A549 (cell line): ENCODE results near the gene TTLL11.

Source experiments
- CHD4 ChIP-seq: fragments of 200-600 bp; sonication (generic); IDR thresholded peaks from 2 replicates; pipeline ENCODE4 v1.6.1; 2016; ENCODE audit warnings: antibody characterized with exemption, mild to moderate bottlenecking, borderline replicate concordance
- EP300 ChIP-seq, 2 experiments: fragments of >200 bp; sonication (Bioruptor Twin); formaldehyde crosslinking; IDR thresholded peaks; 2 replicates in 1 of 2; 3 replicates in 1 of 2; pipeline ENCODE4 v1.6.1; 2016 to 2017
- HDAC2 ChIP-seq: fragments of 200-600 bp; sonication (generic); IDR thresholded peaks from 2 replicates; pipeline ENCODE4 v1.6.1; 2016
- HOXB5 ChIP-seq: fragments of 250-450 bp; sonication (Bioruptor Pico); IDR thresholded peaks from 2 replicates; pipeline ENCODE4 v1.5.0; 2020; ENCODE audit warnings: mild to moderate bottlenecking, moderate library complexity
- JUN ChIP-seq, 2 experiments: fragments of >200 bp; sonication (Bioruptor Twin); formaldehyde crosslinking; IDR thresholded peaks; 2 replicates in 1 of 2; 3 replicates in 1 of 2; pipeline ENCODE4 v1.6.1; 2016 to 2017
- MAZ ChIP-seq: fragments of 150-350 bp; IDR thresholded peaks from 2 replicates; pipeline ENCODE4 v1.6.1; 2014; ENCODE audit warnings: antibody characterized with exemption, low read depth, low read length, borderline replicate concordance
- MYC ChIP-seq: IDR thresholded peaks from 2 replicates; pipeline ENCODE4 v1.6.1; 2012; ENCODE audit warnings: mild to moderate bottlenecking, inconsistent platforms, low read length, improper control_type of control experiment, borderline replicate concordance
- NR3C1 ChIP-seq: fragments of >200 bp; sonication (Bioruptor Twin); formaldehyde crosslinking; IDR thresholded peaks from 3 replicates; pipeline ENCODE4 v1.6.1; 2017
- POLR2A ChIP-seq: IDR thresholded peaks from 2 replicates; pipeline ENCODE4 v1.6.1; 2012; ENCODE audit warnings: mild to moderate bottlenecking, low read length
- RAD21 ChIP-seq, 2 experiments: fragments of >200 bp in 1 of 2; sonication (Bioruptor Twin) in 1 of 2; formaldehyde crosslinking in 1 of 2; IDR thresholded peaks in 1 of 2; conservative IDR thresholded peaks in 1 of 2; 2 replicates in 1 of 2; 3 replicates in 1 of 2; pipeline ENCODE4 v1.6.1; 2012 to 2018; ENCODE audit warnings: inconsistent platforms in 1 of 2
- RNF2 ChIP-seq: fragments of 200-600 bp; sonication (generic); IDR thresholded peaks from 2 replicates; pipeline ENCODE4 v1.6.1; 2016; ENCODE audit warnings: low read depth, mild to moderate bottlenecking, antibody characterized with exemption, moderate library complexity, borderline replicate concordance
- TF ChIP-seq, protein P1 (sequence below): fragments of >200 bp; sonication (Bioruptor Twin); formaldehyde crosslinking; IDR thresholded peaks from 3 replicates; pipeline ENCODE4 v1.5.1; 2016
- TF ChIP-seq, protein P2 (sequence below): IDR thresholded peaks from 2 replicates; pipeline ENCODE4 v1.6.1; 2012
- TF ChIP-seq, protein P3 (sequence below): fragments of 450-650 bp; IDR thresholded peaks from 2 replicates; pipeline ENCODE4 v1.6.1; 2014; ENCODE audit warnings: antibody characterized with exemption

DNA sequence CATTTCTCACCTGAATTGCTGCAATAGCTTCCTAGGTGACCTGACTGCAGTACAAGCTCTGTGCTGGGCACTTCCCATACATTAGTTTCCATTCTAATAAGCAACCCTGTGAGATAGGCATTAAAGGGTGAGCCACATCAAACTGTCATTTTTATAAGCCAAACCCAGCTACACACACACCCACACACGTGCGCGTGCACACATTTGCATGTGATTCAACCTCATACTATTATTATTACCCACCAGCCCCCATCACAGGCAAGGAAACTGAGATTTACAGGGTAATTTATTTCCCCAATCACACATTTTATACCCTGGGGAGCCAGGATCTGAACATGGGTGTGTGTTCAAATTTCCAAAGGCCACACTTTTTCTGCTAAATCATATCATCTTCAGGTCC lies 93.6 kb downstream of the TTLL11 start:
- TF ChIP-seq MYC = no peak
- no peak for TF ChIP-seq HOXB5 (CRISPR knock-in tag)
- no peak for TF ChIP-seq MAZ
- TF ChIP-seq, protein P1, sequence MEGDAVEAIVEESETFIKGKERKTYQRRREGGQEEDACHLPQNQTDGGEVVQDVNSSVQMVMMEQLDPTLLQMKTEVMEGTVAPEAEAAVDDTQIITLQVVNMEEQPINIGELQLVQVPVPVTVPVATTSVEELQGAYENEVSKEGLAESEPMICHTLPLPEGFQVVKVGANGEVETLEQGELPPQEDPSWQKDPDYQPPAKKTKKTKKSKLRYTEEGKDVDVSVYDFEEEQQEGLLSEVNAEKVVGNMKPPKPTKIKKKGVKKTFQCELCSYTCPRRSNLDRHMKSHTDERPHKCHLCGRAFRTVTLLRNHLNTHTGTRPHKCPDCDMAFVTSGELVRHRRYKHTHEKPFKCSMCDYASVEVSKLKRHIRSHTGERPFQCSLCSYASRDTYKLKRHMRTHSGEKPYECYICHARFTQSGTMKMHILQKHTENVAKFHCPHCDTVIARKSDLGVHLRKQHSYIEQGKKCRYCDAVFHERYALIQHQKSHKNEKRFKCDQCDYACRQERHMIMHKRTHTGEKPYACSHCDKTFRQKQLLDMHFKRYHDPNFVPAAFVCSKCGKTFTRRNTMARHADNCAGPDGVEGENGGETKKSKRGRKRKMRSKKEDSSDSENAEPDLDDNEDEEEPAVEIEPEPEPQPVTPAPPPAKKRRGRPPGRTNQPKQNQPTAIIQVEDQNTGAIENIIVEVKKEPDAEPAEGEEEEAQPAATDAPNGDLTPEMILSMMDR = no peak
- no peak for TF ChIP-seq POLR2A
- TF ChIP-seq, protein P2, sequence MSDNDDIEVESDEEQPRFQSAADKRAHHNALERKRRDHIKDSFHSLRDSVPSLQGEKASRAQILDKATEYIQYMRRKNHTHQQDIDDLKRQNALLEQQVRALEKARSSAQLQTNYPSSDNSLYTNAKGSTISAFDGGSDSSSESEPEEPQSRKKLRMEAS = no peak
- TF ChIP-seq, protein P3, sequence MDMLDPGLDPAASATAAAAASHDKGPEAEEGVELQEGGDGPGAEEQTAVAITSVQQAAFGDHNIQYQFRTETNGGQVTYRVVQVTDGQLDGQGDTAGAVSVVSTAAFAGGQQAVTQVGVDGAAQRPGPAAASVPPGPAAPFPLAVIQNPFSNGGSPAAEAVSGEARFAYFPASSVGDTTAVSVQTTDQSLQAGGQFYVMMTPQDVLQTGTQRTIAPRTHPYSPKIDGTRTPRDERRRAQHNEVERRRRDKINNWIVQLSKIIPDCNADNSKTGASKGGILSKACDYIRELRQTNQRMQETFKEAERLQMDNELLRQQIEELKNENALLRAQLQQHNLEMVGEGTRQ = no peak
- TF ChIP-seq HDAC2 = no peak
- no peak for TF ChIP-seq RAD21 (conservative IDR thresholded peaks at IDR 0.05 in 1 of 2, IDR thresholded peaks at IDR 0.05 in 1 of 2)
- TF ChIP-seq RNF2 = no peak
- no peak for TF ChIP-seq CHD4
- TF ChIP-seq JUN (IDR thresholded peaks at IDR 0.05) = no peak
- TF ChIP-seq EP300 (IDR thresholded peaks at IDR 0.05) = no peak
- no peak for TF ChIP-seq NR3C1
